SU-DHL-6 (cell line): Measurements from ENCODE around the gene IFNGR1.

Source experiments
- EZH2phosphoT487 ChIP-seq: fragments of 200-600 bp; sonication (generic), shearing (Covaris generic); conservative IDR thresholded peaks from 2 replicates; pipeline ENCODE4 v1.6.1; 2018; ENCODE audit warnings: mild to moderate bottlenecking, antibody characterized with exemption, low read length, moderate library complexity, mixed read lengths
- TF ChIP-seq, protein P1 (sequence below): fragments of 200-600 bp; sonication (generic); IDR thresholded peaks from one replicate; pipeline ENCODE4 v1.5.1; 2017; ENCODE audit warnings: antibody characterized with exemption, mild to moderate bottlenecking, low read length, moderate library complexity; ENCODE audit not compliant: insufficient read depth, poor library complexity, severe bottlenecking

- TF ChIP-seq, protein P1, sequence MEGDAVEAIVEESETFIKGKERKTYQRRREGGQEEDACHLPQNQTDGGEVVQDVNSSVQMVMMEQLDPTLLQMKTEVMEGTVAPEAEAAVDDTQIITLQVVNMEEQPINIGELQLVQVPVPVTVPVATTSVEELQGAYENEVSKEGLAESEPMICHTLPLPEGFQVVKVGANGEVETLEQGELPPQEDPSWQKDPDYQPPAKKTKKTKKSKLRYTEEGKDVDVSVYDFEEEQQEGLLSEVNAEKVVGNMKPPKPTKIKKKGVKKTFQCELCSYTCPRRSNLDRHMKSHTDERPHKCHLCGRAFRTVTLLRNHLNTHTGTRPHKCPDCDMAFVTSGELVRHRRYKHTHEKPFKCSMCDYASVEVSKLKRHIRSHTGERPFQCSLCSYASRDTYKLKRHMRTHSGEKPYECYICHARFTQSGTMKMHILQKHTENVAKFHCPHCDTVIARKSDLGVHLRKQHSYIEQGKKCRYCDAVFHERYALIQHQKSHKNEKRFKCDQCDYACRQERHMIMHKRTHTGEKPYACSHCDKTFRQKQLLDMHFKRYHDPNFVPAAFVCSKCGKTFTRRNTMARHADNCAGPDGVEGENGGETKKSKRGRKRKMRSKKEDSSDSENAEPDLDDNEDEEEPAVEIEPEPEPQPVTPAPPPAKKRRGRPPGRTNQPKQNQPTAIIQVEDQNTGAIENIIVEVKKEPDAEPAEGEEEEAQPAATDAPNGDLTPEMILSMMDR, result no peak
- no peak for TF ChIP-seq EZH2phosphoT487
These were observed 48.2 kb downstream of the IFNGR1 start for GRCh38 chr6:137171053-137171374.
